Measurements from ENCODE around the gene GPR75. TPM values are rescaled to one million over a fixed set of nuclear protein-coding genes. Genes with fewer than 3 reads are reported as not detected.

Gene GPR75
- total and polyA plus RNA-seq, 2 experiments from 2014 or later: 0.34 to 4.1 TPM

DNA sequence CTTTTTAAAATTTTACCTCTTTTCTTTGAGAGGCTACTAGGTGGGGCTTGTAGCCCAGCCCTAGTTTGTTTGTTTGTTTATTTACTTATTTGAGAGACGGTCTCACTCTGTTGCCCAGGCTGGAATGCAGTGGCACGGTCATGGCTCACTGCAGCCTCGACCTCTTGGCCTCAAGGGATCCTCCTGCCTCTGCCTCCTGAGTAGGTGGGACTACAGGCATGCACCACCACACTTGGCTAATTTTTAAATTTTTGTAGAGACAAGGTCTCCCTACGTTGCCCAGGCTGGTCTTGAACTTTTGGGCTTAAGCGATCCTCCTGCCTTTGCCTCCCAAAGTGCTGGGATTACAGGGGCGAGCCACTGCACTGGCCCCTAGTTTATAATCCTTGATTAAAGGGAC lies 38.0 kb downstream of the GPR75 start (continued):
- TF ChIP-seq, protein P1, sequence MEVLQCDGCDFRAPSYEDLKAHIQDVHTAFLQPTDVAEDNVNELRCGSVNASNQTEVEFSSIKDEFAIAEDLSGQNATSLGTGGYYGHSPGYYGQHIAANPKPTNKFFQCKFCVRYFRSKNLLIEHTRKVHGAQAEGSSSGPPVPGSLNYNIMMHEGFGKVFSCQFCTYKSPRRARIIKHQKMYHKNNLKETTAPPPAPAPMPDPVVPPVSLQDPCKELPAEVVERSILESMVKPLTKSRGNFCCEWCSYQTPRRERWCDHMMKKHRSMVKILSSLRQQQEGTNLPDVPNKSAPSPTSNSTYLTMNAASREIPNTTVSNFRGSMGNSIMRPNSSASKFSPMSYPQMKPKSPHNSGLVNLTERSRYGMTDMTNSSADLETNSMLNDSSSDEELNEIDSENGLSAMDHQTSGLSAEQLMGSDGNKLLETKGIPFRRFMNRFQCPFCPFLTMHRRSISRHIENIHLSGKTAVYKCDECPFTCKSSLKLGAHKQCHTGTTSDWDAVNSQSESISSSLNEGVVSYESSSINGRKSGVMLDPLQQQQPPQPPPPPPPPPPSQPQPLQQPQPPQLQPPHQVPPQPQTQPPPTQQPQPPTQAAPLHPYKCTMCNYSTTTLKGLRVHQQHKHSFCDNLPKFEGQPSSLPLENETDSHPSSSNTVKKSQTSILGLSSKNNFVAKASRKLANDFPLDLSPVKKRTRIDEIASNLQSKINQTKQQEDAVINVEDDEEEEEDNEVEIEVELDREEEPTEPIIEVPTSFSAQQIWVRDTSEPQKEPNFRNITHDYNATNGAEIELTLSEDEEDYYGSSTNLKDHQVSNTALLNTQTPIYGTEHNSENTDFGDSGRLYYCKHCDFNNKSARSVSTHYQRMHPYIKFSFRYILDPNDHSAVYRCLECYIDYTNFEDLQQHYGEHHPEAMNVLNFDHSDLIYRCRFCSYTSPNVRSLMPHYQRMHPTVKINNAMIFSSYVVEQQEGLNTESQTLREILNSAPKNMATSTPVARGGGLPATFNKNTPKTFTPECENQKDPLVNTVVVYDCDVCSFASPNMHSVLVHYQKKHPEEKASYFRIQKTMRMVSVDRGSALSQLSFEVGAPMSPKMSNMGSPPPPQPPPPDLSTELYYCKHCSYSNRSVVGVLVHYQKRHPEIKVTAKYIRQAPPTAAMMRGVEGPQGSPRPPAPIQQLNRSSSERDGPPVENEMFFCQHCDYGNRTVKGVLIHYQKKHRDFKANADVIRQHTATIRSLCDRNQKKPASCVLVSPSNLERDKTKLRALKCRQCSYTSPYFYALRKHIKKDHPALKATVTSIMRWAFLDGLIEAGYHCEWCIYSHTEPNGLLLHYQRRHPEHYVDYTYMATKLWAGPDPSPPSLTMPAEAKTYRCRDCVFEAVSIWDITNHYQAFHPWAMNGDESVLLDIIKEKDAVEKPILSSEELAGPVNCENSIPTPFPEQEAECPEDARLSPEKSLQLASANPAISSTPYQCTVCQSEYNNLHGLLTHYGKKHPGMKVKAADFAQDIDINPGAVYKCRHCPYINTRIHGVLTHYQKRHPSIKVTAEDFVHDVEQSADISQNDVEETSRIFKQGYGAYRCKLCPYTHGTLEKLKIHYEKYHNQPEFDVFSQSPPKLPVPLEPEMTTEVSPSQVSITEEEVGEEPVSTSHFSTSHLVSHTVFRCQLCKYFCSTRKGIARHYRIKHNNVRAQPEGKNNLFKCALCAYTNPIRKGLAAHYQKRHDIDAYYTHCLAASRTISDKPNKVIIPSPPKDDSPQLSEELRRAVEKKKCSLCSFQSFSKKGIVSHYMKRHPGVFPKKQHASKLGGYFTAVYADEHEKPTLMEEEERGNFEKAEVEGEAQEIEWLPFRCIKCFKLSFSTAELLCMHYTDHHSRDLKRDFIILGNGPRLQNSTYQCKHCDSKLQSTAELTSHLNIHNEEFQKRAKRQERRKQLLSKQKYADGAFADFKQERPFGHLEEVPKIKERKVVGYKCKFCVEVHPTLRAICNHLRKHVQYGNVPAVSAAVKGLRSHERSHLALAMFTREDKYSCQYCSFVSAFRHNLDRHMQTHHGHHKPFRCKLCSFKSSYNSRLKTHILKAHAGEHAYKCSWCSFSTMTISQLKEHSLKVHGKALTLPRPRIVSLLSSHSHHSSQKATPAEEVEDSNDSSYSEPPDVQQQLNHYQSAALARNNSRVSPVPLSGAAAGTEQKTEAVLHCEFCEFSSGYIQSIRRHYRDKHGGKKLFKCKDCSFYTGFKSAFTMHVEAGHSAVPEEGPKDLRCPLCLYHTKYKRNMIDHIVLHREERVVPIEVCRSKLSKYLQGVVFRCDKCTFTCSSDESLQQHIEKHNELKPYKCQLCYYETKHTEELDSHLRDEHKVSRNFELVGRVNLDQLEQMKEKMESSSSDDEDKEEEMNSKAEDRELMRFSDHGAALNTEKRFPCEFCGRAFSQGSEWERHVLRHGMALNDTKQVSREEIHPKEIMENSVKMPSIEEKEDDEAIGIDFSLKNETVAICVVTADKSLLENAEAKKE (CRISPR knock-in tag; IDR thresholded peaks at IDR 0.05): no peak
- TF ChIP-seq JUNB (IDR thresholded peaks at IDR 0.05; ENCODE audit: unreplicated experiment): no peak
- no peak for TF ChIP-seq NANOG (IDR thresholded peaks at IDR 0.05; ENCODE audit: borderline replicate concordance)

DNA sequence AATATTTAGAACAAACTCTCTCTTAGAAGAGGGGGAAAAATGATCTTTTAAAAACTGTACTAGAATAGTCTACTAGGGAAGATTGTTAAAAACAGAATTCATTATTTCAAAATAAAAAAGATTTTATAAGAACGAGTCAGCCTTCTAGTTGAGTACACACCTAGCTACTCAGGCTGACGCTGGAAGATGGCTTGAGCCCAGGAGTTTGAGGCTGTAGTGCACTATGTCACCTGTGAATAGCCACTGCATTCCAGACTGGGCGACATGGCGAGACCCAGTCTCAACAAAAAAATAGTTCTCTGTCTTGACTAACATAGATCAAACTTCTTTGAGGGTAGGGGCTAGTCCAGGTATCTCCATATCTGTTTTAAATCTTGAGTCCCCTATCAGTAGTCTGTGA lies 39.1 kb downstream of the GPR75 start:
- no peak overlapping the region for H3K4me3 Mint-ChIP-seq
- TF ChIP-seq EZH2phosphoT487 (IDR thresholded peaks at IDR 0.05; ENCODE audit: unreplicated experiment) (no peak), EZH2 (IDR thresholded peaks at IDR 0.05; ENCODE audit: low read depth, unreplicated experiment) (no peak), CREB1 (CRISPR knock-in tag; IDR thresholded peaks at IDR 0.05; ENCODE audit: low read depth) (no peak), NANOG (IDR thresholded peaks at IDR 0.05; ENCODE audit: borderline replicate concordance) (no peak), ZNF114 (CRISPR knock-in tag; IDR thresholded peaks at IDR 0.05) (no peak), POLR2AphosphoS5 (IDR thresholded peaks at IDR 0.05; ENCODE audit: low read depth) (no peak)
- TF ChIP-seq, protein P2, sequence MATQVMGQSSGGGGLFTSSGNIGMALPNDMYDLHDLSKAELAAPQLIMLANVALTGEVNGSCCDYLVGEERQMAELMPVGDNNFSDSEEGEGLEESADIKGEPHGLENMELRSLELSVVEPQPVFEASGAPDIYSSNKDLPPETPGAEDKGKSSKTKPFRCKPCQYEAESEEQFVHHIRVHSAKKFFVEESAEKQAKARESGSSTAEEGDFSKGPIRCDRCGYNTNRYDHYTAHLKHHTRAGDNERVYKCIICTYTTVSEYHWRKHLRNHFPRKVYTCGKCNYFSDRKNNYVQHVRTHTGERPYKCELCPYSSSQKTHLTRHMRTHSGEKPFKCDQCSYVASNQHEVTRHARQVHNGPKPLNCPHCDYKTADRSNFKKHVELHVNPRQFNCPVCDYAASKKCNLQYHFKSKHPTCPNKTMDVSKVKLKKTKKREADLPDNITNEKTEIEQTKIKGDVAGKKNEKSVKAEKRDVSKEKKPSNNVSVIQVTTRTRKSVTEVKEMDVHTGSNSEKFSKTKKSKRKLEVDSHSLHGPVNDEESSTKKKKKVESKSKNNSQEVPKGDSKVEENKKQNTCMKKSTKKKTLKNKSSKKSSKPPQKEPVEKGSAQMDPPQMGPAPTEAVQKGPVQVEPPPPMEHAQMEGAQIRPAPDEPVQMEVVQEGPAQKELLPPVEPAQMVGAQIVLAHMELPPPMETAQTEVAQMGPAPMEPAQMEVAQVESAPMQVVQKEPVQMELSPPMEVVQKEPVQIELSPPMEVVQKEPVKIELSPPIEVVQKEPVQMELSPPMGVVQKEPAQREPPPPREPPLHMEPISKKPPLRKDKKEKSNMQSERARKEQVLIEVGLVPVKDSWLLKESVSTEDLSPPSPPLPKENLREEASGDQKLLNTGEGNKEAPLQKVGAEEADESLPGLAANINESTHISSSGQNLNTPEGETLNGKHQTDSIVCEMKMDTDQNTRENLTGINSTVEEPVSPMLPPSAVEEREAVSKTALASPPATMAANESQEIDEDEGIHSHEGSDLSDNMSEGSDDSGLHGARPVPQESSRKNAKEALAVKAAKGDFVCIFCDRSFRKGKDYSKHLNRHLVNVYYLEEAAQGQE (IDR thresholded peaks at IDR 0.05; ENCODE audit: unreplicated experiment): no peak

More for the DNA sequence above, 39.1 kb downstream of the GPR75 start:
- H2AFZ ChIP-seq: no peak overlapping the region
- ATAC-seq (no peak), DNase-seq (ENCODE audit: low spot score) (no peak)
- no peaks in the 10 kb centered on the region for H3K27me3 ChIP-seq (ENCODE audit: insufficient read depth)
- H3F3A ChIP-seq (replicated peaks; ENCODE audit: low read depth): no peaks in the 10 kb centered on the region
- no peak overlapping the region for H3K27ac Mint-ChIP-seq
- H3K36me3 Mint-ChIP-seq (ENCODE audit: low read depth): peaks cover 1% of the 10 kb centered on the region; the same call in 2 of the 3 replicates
- no peak overlapping the region for H3K27ac ChIP-seq (ENCODE audit: low read depth)
- peaks cover 4% of the 10 kb centered on the region; the same call in 2 of the 3 replicates for H3K4me1 Mint-ChIP-seq
- H3K9me3 Mint-ChIP-seq: no peaks in the 10 kb centered on the region
- H4K20me1 ChIP-seq (replicated peaks; ENCODE audit: insufficient read depth): no peaks in the 10 kb centered on the region
- no peaks in the 10 kb centered on the region for H3K9me2 ChIP-seq (ENCODE audit: insufficient read depth)
- no peaks in the 10 kb centered on the region for H3K27me3 Mint-ChIP-seq (ENCODE audit: insufficient read depth, low read depth, poor library complexity)
- no peaks in the 10 kb centered on the region for H3K4me1 ChIP-seq (ENCODE audit: insufficient read depth)
- H3K79me2 ChIP-seq (replicated peaks; ENCODE audit: insufficient read depth): no peaks in the 10 kb centered on the region
- no peak overlapping the region for H3K4me2 ChIP-seq
- no peaks in the 10 kb centered on the region for H3K36me3 ChIP-seq (ENCODE audit: insufficient read depth)
- no peak overlapping the region for H3K4me3 ChIP-seq

Measured in GM23338 (cell line).